HG02571 (cell line): ENCODE results near the gene BAIAP3.
"Not testable (repeated sequence)": the region's sequence is repeated elsewhere in the genome, so short reads cannot be mapped to it uniquely, and the experiment has no call there.

Experiments used
- ATAC-seq: cut with Tn5 transposase; IDR thresholded peaks from one replicate; pipeline ENCODE4 v1.9.1; 2021; ENCODE audit warnings: mild to moderate bottlenecking, moderate library complexity; ENCODE audit not compliant: unreplicated experiment

Gene BAIAP3

DNA sequence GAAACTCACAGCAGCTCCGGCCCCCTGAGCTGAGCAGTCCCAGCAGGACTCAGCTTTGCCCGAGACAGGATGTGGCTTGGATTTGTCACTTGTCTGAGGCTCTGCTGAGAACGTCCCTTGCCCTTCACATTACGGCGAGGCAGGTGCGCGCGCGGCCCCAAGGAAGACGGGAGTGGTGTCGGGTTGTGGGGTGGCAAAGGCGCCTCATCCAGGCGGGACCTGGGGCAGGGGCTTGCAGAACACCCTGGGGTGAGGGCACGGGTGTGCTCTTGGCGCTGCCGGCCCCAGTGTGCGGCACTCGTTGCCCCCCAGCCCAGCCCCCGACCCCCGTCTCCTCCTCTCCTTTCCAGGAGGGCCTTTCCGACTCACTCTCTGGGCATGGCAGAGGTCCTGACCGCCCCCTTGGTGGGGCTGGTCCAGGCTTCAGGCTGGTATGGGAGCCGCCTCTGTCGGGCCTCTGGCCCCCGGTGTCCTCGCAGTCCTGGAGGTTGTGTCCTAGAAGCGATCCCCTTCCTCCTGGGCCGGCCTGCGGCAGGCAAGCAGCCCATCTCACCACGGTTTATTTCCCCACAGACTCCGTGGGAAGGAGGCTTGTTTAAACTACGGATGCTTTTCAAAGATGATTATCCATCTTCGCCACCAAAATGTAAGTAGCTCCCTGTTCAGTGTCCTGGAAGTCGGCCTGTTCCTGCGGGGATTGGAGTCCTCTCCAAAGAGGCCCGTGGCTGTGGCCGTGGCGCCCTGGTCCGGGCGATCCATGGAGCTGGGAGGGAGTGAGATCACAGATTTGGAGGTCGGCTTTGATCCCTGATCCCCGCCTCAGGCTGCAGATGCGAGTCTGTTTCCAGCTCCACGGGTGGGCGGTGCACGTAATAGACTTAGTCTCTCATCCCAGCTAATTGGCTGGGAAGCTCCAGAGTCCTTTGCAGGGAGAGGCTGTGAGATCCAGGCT lies 18.1 kb upstream of the BAIAP3 start:
- ATAC-seq = no peak

DNA sequence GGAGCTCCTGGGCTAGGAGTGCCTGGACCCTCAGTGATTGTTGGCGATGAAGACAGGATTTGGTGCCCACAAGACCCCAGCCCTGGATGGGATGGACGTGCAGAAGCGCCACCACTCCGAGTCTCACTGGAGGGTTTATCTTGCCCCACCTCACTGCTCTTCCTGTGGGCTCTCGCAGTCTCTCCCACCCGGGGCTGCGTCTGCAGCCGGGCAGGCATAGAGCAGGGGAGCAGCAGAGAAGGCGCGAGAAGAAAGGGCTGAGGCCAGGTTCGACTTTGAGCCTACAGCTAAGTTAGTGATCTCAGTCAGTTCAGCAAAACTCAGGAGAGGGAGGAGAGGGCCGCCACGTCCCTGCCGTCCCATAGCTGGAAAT lies 17.4 kb upstream of the BAIAP3 start:
- no peak for ATAC-seq

DNA sequence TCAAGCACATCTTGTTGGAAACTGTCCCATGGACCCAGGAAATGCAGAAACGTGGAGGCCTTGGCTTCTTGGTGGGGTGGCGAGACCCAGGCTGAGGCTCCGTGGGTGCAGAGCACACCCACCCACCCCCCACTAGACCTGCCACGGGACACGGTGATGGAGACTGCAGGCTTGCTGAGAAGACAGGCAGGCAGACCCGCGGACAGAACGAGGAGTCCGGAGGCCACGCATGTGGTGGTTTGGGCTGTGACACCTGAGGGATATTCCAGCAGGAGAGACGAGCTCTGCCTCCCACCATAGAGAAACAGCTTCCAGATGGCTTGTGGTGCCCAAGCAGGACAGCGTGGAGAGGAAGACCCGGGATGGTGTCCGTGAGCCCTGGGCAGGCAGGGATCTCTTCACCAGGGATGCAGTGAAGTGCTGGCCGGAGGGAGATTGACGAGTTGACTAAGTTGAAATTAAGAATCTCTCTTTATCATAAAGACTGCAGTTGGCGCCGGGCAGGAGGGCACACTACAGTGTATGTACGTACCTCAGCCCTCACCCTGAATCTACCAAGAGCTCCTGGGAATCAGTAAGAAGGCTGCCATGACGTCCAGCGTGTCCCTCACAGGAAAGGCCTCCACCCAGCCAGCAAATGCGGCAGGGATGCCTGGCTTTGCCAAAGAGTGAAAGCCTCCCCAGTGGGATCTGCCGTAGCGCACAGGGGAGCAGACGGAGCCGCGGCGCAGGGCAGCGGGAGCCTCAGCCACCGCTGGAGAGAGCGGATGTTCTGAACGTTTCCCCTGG lies 15.8 kb upstream of the BAIAP3 start:
- no peak for ATAC-seq

DNA sequence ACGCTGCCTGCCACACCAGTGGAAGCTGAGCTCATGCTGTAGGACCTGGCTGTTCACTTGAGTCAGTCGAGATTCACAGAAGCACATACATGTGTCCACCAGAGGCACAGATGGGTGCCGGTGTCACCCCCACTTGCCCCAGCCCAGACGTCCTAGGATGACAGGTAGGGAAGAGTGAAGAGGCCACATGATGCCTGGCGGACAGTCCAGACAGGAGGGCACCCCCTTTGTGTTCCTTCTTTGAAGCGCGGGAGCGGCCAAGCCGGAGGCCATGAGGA lies 15.2 kb upstream of the BAIAP3 start:
- ATAC-seq = no peak

- ATAC-seq = no peak
Measured at GRCh38 chr16:1319041-1319440, 14.4 kb upstream of the BAIAP3 start.

DNA sequence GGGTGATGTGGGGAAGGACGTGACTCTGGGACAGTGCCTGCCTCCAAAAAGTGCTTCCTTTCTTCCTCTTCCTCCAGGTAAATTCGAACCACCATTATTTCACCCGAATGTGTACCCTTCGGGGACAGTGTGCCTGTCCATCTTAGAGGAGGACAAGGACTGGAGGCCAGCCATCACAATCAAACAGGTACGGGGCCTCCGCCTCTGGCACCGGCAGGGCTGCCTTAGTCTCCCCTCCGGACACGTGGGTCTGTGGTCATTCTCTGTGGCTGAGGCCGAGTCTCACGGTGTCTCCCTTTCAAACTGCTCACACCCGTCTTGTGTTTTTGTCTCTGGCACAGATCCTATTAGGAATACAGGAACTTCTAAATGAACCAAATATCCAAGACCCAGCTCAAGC lies 13.3 kb upstream of the BAIAP3 start:
- ATAC-seq = no peak

DNA sequence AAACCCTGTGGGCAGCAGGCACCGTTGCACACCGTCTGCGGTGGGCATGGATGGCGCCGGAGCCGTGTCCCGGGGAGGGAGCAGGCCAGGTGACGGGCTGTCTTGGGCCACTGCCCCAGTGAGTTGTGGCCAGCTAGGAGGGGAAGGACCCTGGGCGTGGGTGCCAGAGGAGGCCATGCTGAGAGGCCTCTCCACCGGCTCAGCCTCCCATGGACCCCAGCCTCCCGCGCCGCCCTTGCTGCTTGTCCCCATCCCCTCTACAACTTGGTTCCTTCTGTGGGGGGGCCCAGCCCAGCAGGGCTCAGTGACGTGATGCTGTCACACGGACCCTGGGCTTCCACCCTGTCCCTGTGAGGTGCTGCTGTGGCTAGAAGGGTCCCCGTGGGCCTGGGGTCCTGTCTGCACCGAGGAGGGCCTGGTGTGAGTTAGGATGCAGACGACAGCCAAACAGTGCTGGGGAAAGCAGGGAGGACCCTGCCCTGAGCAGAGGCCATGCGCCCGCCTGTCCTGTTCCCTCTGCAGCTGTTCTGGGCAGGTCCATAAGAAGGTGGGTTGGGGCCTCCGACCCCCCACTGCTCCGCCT lies 12.7 kb upstream of the BAIAP3 start:
- ATAC-seq = no peak

GRCh38 chr16:1322407-1322806 lies 11.0 kb upstream of the BAIAP3 start:
- no peak for ATAC-seq

- no peak for ATAC-seq
Measured at GRCh38 chr16:1323296-1324239, 9.9 kb upstream of the BAIAP3 start.

GRCh38 chr16:1324286-1324826 lies 9.1 kb upstream of the BAIAP3 start:
- ATAC-seq = no peak

DNA sequence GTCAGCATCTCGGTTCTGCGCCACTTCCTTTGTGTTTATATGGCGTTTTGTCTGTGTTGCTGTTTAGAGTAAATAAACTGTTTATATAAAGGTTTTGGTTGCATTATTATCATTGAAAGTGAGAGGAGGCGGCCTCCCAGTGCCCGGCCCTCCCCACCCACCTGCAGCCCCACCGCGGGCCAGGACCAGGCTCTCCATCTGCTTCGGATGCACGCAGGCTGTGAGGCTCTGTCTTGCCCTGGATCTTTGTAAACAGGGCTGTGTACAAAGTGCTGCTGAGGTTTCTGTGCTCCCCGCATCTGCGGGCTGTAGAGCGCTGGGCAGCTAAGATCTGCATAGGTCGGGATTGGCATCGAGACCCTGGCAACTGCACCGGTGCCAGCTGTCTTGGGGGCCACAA lies 8.2 kb upstream of the BAIAP3 start:
- ATAC-seq = no peak

DNA sequence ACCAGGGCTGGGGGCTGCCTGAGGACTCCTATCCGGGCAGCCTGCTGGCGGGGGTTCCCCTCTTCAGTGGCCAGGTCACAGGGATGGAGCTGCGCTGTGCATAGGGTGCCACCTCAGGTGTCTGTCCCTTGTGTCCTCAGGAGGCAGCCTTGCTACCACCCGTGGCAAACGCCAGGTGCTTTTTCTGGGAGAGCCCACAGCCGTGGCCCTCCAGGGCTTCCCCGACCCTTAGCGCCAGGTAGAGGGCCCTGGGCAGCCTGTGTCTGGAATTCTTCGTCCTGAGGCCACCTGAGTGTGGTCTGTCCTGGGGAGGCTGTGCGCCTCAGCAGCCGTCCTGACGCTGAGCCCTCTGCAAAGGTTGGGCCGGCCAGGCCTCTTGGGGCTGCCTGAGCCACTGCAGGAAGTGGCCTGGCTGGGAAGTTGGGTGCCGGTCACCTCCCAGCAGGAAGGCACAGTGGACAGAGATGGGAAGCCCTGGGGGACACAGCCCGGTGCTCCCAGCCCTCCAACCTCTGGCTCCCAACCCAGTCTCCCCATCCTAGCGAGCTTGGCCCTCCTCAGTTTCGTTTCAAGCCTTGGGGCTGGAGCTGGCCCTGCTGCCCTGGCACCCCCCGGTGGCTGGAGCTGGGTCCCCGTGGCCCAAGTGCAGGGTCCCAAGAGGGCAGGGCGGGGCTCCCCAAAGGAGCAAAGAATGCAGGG lies 7.6 kb upstream of the BAIAP3 start:
- ATAC-seq = no peak

DNA sequence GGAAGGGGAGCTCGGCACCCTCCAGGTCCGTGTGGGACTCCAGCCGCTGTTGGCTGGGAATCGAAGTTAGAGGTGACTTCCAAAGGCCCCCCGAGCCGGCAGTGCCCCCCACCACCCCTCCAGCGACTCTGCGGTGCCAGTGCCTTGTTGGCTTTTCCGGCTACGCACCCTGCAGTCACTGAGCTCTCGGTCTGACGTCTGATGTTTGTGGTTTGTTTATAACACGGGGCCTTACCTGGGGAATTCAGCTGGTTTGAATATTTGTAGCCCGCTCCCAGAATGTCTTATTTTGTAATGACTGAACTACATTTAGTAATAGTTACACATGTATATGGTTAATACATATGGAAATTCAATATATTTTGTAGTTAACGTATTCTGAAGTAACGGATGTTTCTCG lies 7.1 kb upstream of the BAIAP3 start:
- ATAC-seq = no peak

- ATAC-seq = no peak
Measured at GRCh38 chr16:1326946-1327618, 6.4 kb upstream of the BAIAP3 start.

- ATAC-seq = no peak
Measured at GRCh38 chr16:1327619-1327947, 5.9 kb upstream of the BAIAP3 start.

DNA sequence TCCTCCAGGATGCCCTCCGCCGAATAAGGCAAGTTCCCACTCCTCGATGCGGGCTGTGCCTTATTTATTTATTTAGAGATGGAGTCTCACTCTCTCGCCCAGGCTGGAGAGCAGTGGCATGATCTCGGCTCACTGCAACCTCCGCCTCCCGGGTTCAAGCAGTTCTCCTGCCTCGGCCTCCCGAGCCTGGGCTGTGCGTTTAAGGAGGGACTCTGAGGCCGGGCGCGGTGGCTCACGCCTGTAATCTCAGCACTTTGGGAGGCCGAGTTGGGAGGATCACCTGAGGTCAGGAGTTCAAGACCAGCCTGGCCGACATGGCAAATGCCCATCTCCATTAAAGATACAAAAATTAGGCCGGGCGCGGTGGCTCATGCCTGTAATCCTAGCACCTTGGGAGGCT lies 5.3 kb upstream of the BAIAP3 start:
- ATAC-seq = not testable (repeated sequence)

- not testable (repeated sequence) for ATAC-seq
Measured at GRCh38 chr16:1328961-1329360, 4.5 kb upstream of the BAIAP3 start.

DNA sequence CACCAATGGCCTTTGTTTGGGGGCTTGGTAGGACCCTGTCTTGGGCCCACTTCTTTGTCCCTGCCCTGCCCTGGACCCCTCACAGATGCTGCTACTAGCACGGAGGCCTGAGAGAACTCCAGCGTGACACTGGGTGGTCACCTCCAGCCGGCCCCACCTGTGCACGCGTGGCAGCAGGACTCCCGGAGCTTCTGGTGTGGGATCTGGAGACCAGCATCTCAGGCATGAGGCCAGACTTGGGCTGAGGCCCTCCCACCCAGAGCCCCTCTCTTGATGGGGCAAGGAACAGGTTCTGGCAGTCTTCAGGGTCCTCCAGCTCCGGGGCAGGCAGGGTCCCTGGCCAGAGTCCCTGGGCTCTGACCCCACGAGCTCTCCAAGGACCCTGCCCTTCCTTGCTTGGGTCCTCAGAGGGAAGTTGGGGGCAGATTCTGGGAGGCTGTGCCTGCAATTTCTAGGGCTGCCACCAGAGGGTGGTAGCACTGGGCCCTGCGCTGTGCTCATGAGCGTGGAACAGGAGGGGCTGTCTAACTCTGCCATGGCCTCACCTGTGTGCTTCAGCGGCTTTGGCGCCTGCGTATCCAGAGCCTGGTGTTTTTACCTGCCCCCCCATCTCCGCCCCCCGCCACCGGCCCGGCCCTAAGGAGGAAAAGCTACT lies 3.1 kb upstream of the BAIAP3 start:
- no peak for ATAC-seq
